ENCODE data around the gene RBMS2. TPM values are rescaled to one million over a fixed set of nuclear protein-coding genes. Genes with fewer than 3 reads are reported as not detected.

Gene RBMS2
- total RNA-seq, 3 donors from 2014 or later, result 35.9 to 47.8 (median 41.0) TPM

DNA sequence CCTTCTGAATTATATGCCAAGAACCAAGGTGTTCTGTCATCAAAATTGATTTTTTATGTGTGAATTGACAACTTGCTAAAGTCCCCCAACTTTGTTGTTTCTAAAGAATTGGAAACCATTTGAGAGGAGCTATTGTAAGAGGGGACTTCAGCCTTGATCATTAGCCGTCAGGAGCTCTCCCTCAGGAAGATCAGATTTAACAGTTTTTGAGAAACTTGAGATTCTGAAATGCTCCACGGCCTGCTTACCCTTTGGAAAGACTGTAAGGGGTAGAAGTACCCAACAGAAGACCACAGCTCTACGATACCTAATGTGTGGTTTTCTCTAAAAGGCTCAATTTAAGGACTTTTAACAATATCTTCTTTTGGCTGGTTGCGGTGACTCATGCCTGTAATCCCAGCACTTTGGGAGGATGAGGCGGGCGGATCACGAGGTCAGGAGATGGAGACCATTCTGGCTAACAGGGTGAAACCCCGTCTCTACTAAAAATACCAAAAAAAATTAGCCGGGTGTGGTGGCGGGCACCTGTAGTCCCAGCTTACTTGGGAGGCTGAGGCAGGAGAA, 57.4 kb downstream of the RBMS2 start:
- Histone ChIP-seq H3K4me3 (no peak overlapping the region), H3K4me1 (ENCODE audit: low read depth) (no peaks in the 10 kb centered on the region), H3K36me3 (ENCODE audit: low read depth) (no peaks in the 10 kb centered on the region), H3K9me3 (no peaks in the 10 kb centered on the region)
- no peak for ATAC-seq
- TF ChIP-seq, protein P1, sequence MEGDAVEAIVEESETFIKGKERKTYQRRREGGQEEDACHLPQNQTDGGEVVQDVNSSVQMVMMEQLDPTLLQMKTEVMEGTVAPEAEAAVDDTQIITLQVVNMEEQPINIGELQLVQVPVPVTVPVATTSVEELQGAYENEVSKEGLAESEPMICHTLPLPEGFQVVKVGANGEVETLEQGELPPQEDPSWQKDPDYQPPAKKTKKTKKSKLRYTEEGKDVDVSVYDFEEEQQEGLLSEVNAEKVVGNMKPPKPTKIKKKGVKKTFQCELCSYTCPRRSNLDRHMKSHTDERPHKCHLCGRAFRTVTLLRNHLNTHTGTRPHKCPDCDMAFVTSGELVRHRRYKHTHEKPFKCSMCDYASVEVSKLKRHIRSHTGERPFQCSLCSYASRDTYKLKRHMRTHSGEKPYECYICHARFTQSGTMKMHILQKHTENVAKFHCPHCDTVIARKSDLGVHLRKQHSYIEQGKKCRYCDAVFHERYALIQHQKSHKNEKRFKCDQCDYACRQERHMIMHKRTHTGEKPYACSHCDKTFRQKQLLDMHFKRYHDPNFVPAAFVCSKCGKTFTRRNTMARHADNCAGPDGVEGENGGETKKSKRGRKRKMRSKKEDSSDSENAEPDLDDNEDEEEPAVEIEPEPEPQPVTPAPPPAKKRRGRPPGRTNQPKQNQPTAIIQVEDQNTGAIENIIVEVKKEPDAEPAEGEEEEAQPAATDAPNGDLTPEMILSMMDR (IDR thresholded peaks at IDR 0.05), result no peak
- DNase-seq, result no peak
- intact Hi-C loops (cut with DNase I, micrococcal nuclease), result no loop called here

DNA sequence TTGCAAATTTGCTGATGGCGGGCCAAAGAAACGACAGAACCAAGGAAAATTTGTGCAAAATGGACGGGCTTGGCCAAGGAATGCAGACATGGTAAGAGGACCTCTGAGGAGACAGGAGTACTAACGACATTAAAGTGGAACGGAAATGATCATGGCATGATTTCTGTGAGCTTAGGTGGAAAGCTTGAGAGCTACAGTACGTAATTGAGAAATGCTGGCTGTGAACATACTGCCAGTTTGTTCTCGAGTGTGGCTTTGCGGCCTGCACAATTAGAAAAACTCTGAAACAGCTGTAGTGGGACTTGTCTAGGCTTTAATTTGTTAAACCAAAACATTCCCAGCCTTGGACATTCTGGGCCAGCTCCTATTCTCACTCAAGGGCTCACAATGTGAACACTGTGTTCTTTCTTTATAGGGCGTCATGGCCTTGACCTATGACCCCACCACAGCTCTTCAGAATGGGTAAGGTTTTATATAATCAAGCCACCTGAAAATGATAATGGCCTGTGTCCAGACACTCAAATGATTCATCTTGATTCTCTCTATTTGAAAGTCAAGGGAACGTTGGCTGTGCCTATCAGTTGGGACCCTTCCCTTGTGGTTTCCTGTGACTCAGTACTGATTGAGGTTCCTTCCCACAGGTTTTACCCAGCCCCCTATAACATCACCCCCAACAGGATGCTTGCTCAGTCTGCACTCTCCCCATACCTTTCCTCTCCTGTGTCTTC, 60.0 kb downstream of the RBMS2 start:
- DNase-seq, result no peak
- Histone ChIP-seq H3K4me1 (ENCODE audit: low read depth) (no peaks in the 10 kb centered on the region), H3K4me3 (no peak overlapping the region), H3K9me3 (no peaks in the 10 kb centered on the region), H3K36me3 (ENCODE audit: low read depth) (no peaks in the 10 kb centered on the region)
- ATAC-seq, result peak; percentile 27
- intact Hi-C loops (cut with DNase I, micrococcal nuclease), result no loop called here
- TF ChIP-seq, protein P1 (IDR thresholded peaks at IDR 0.05), result no peak

DNA sequence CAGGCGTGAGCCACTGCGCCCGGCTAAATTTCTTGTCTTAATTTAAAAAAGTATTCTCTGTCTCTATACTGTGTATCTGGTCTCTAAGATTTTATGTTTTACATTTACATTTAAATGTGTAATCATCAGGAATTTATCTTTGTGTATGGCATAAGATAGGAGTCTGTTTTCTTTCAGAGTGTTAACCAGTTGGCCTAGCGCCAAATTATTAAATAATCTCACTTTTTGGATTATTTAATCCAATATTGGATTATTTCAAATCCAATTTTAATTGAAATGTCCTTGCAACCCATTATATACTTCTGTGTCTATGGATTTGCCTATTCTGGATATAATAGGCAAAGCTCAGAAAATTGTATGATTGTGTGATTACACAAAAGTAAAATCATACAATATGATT, 63.5 kb downstream of the RBMS2 start:
- Histone ChIP-seq H3K4me3 (no peak overlapping the region), H3K36me3 (ENCODE audit: low read depth) (no peaks in the 10 kb centered on the region), H3K9me3 (no peaks in the 10 kb centered on the region), H3K4me1 (ENCODE audit: low read depth) (no peaks in the 10 kb centered on the region)
- DNase-seq (no peak), ATAC-seq (no peak)
- intact Hi-C loops (cut with DNase I, micrococcal nuclease), result no loop called here
- TF ChIP-seq, protein P1 (IDR thresholded peaks at IDR 0.05), result no peak

DNA sequence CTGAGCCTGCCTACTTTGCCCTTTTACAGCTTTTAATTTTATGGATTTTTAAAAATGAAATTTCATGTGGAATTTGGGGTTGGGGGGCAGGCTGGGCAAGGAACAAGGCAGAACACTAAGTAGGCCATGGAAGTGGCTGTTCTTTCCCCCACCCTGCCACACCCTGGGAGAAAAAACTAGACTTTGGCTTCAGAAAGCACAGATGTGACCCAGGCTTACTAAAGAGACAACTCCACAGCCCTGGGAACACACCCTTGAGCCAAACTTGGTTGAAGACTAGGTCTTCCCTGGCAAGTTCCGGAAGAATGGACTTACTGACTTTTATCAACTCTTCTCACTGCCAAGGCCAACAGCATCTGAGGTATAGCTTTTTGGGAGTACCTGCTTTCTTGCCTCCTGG, 68.2 kb downstream of the RBMS2 start:
- DNase-seq (peak in 1 of 3 donors; percentile 23), ATAC-seq (peak; percentile 52)
- Histone ChIP-seq H3K4me3 (no peak overlapping the region), H3K4me1 (ENCODE audit: low read depth) (no peaks in the 10 kb centered on the region), H3K9me3 (no peaks in the 10 kb centered on the region), H3K36me3 (ENCODE audit: low read depth) (no peaks in the 10 kb centered on the region)
- intact Hi-C loops (cut with DNase I, micrococcal nuclease), result no loop called here
- TF ChIP-seq, protein P1 (IDR thresholded peaks at IDR 0.05), result no peak

DNA sequence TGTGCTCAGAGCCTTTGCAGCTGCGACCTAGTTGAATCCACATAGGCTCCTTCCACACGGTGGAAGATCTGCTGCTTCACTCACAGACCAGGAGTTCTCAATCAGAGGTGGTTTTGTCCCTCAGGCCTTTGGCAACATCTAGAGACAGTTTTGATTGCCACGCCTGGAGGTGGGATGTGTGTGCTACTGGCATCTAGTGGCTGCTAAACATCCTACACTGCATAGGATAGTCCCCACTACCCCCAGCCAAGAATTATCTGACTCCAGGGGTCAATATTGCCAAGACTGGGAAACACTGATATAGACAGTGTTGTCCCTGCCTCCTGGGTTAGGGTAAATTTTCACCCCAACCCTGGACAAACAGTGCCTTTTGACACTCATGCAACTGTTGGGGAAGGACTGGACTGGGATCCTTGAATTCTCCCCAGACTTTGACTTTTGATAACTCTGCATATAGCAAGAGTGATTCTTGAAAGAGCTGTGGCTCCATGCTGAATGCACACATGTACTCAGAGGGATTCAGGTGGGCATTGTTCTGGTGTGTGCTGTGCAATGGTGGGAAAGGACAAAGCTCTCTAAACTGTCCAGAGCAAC, 68.7 kb downstream of the RBMS2 start:
- no peak overlapping the region for H3K4me3 ChIP-seq
- H3K36me3 ChIP-seq (ENCODE audit: low read depth), result no peaks in the 10 kb centered on the region
- ATAC-seq (peak; percentile 70), DNase-seq (no peak)
- intact Hi-C loops (cut with DNase I, micrococcal nuclease), result no loop called here
- no peaks in the 10 kb centered on the region for H3K4me1 ChIP-seq (ENCODE audit: low read depth)
- H3K9me3 ChIP-seq, result no peaks in the 10 kb centered on the region
- TF ChIP-seq, protein P1 (IDR thresholded peaks at IDR 0.05), result no peak

Measured in mucosa of descending colon (tissue), 3 donors.